Thymus (tissue), 2 donors: ENCODE results near the gene TUBGCP2. TPM values are rescaled to one million over a fixed set of nuclear protein-coding genes. Genes with fewer than 3 reads are reported as not detected.

Experiments
- polyA plus RNA-seq: library from polyadenylated mRNA; stranded (reverse); fragments of 200-250 nt; gene quantifications from one replicate; pipeline ENCODE4 v1.2.3, GENCODE V29; 2013
- total RNA-seq: library from RNA; stranded (reverse); fragments of 120-200 nt; gene quantifications from one replicate; pipeline ENCODE4 v1.2.4, GENCODE V29; 2013
- donor health status: healthy.

Gene TUBGCP2
- total and polyA plus RNA-seq, 2 donors, result 26.9 to 164 TPM

Other genes starting within 250 kb of the TUBGCP2 start
- gene ADGRA1, start 220.9 kb downstream of the TUBGCP2 start, total RNA-seq, result not detected
- 0.02 TPM for gene ADGRA1, start 220.9 kb downstream of the TUBGCP2 start, polyA plus RNA-seq
- 0.19 TPM for gene KNDC1, start 148.7 kb downstream of the TUBGCP2 start, total RNA-seq
- 0.02 TPM for gene KNDC1, start 148.7 kb downstream of the TUBGCP2 start, polyA plus RNA-seq
- not detected for gene UTF1, start 78.7 kb downstream of the TUBGCP2 start, total RNA-seq
- 0.02 TPM for gene UTF1, start 78.7 kb downstream of the TUBGCP2 start, polyA plus RNA-seq
- 0.09 TPM for gene VENTX, start 71.0 kb downstream of the TUBGCP2 start, total RNA-seq
- 1.5 TPM for gene VENTX, start 71.0 kb downstream of the TUBGCP2 start, polyA plus RNA-seq
- gene ADAM8, start 32.0 kb downstream of the TUBGCP2 start, total RNA-seq, result 8.3 TPM
- 19.2 TPM for gene ADAM8, start 32.0 kb downstream of the TUBGCP2 start, polyA plus RNA-seq
- 20.6 TPM for gene ZNF511, start within 50 bp of the TUBGCP2 start, total RNA-seq
- 39.1 TPM for gene ZNF511, start within 50 bp of the TUBGCP2 start, polyA plus RNA-seq
- gene CALY, start 28.0 kb upstream of the TUBGCP2 start, total RNA-seq, result not detected
- 0.21 TPM for gene CALY, start 28.0 kb upstream of the TUBGCP2 start, polyA plus RNA-seq
- gene PRAP1, start 38.5 kb upstream of the TUBGCP2 start, total RNA-seq, result 1.0 TPM
- gene PRAP1, start 38.5 kb upstream of the TUBGCP2 start, polyA plus RNA-seq, result 1.2 TPM
- 18.3 TPM for gene FUOM, start 49.1 kb upstream of the TUBGCP2 start, total RNA-seq
- gene FUOM, start 49.1 kb upstream of the TUBGCP2 start, polyA plus RNA-seq, result 23.9 TPM
- gene ECHS1, start 64.5 kb upstream of the TUBGCP2 start, total RNA-seq, result 39.8 TPM
- gene ECHS1, start 64.5 kb upstream of the TUBGCP2 start, polyA plus RNA-seq, result 54.9 TPM
- gene PAOX, start 70.4 kb upstream of the TUBGCP2 start, total RNA-seq, result 2.9 TPM
- gene PAOX, start 70.4 kb upstream of the TUBGCP2 start, polyA plus RNA-seq, result 6.5 TPM
- gene MTG1, start 85.3 kb upstream of the TUBGCP2 start, total RNA-seq, result 22.7 TPM
- gene MTG1, start 85.3 kb upstream of the TUBGCP2 start, polyA plus RNA-seq, result 59.4 TPM
- gene SPRN, start 115.8 kb upstream of the TUBGCP2 start, total RNA-seq, result 0.05 TPM
- gene SPRN, start 115.8 kb upstream of the TUBGCP2 start, polyA plus RNA-seq, result 0.46 TPM
- 0.94 TPM for gene SCART1, start 145.1 kb upstream of the TUBGCP2 start, total RNA-seq
- 1.6 TPM for gene SCART1, start 145.1 kb upstream of the TUBGCP2 start, polyA plus RNA-seq
- gene CYP2E1, start 218.5 kb upstream of the TUBGCP2 start, total RNA-seq, result 3.4 TPM
- gene CYP2E1, start 218.5 kb upstream of the TUBGCP2 start, polyA plus RNA-seq, result 2.6 TPM